Measurements from ENCODE around the gene DCDC1.

DNA sequence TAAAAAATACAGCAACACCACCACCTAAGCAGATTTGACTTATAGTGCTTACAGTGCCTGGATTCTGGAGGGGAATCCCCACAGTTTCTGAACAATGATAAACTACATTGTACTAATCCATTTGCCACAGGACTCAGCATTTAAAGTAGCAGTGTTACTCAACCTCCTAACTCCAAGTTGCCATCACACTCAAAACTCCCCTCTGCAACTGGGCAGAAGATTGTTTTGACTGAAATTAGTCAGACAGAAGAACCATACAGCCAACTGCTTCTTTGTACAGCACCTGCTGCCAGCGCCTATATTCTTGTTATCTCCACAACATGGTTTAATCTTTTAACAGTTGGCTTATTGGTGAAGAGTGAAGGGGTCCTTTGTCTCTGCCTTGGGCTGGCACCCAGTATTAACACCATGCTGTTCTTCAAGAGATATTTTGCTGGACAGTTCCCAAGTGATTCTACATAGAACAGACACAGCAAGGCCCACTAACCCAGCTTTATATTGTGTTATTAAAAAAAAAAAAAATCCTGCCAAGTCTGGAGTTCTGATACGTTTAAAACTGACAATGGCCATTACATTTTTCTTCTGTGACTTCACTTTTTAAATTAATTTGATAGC, 273.2 kb downstream of the DCDC1 start:
- TF ChIP-seq, protein P1, sequence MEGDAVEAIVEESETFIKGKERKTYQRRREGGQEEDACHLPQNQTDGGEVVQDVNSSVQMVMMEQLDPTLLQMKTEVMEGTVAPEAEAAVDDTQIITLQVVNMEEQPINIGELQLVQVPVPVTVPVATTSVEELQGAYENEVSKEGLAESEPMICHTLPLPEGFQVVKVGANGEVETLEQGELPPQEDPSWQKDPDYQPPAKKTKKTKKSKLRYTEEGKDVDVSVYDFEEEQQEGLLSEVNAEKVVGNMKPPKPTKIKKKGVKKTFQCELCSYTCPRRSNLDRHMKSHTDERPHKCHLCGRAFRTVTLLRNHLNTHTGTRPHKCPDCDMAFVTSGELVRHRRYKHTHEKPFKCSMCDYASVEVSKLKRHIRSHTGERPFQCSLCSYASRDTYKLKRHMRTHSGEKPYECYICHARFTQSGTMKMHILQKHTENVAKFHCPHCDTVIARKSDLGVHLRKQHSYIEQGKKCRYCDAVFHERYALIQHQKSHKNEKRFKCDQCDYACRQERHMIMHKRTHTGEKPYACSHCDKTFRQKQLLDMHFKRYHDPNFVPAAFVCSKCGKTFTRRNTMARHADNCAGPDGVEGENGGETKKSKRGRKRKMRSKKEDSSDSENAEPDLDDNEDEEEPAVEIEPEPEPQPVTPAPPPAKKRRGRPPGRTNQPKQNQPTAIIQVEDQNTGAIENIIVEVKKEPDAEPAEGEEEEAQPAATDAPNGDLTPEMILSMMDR (conservative IDR thresholded peaks at IDR 0.05; ENCODE audit: low read length): no peak
- TF ChIP-seq EZH2phosphoT487 (IDR thresholded peaks at IDR 0.05; ENCODE audit: borderline replicate concordance, low read depth, low read length): no peak
